Chondrocyte (in vitro differentiated cells): Measurements from ENCODE around the gene LEMD3. TPM values are rescaled to one million over a fixed set of nuclear protein-coding genes. Genes with fewer than 3 reads are reported as not detected.

ENCODE experiments used
- DNase-seq: peaks from one replicate; pipeline ENCODE4 v3.0.0; 2021; ENCODE audit warnings: mixed read lengths, low spot score
- H3K27ac Mint-ChIP-seq: one replicate; pipeline ENCODE4 v1.8.0; 2021; ENCODE audit warnings: mild to moderate bottlenecking, moderate library complexity, mixed read lengths; ENCODE audit not compliant: unreplicated experiment
- H3K27me3 Mint-ChIP-seq: 2 replicates; pipeline ENCODE4 v1.8.0; 2021; ENCODE audit warnings: low read depth, mixed read lengths
- H3K36me3 Mint-ChIP-seq: 2 replicates; pipeline ENCODE4 v1.8.0; 2021; ENCODE audit warnings: low read depth, mixed read lengths
- H3K4me1 Mint-ChIP-seq: 2 replicates; pipeline ENCODE4 v1.8.0; 2021; ENCODE audit warnings: low read depth, mild to moderate bottlenecking, mixed read lengths
- H3K4me3 Mint-ChIP-seq: one replicate; pipeline ENCODE4 v1.8.0; 2021; ENCODE audit warnings: mild to moderate bottlenecking, moderate library complexity, mixed read lengths; ENCODE audit not compliant: unreplicated experiment
- H3K9me3 Mint-ChIP-seq: 2 replicates; pipeline ENCODE4 v1.8.0; 2021; ENCODE audit warnings: low read depth, mixed read lengths
- CTCF ChIP-seq: fragments of 200-600 bp; sonication (generic); IDR thresholded peaks from 2 replicates; pipeline ENCODE4 v1.5.0; 2021; ENCODE audit warnings: antibody characterized with exemption, mild to moderate bottlenecking, moderate library complexity
- total RNA-seq: library from RNA; stranded (reverse); gene quantifications from 3 replicates; pipeline ENCODE4 v1.2.1, GENCODE V29; 2021

The LEMD3 gene
- total RNA-seq, 1 donor from 2014 or later, result 21.8 TPM

DNA sequence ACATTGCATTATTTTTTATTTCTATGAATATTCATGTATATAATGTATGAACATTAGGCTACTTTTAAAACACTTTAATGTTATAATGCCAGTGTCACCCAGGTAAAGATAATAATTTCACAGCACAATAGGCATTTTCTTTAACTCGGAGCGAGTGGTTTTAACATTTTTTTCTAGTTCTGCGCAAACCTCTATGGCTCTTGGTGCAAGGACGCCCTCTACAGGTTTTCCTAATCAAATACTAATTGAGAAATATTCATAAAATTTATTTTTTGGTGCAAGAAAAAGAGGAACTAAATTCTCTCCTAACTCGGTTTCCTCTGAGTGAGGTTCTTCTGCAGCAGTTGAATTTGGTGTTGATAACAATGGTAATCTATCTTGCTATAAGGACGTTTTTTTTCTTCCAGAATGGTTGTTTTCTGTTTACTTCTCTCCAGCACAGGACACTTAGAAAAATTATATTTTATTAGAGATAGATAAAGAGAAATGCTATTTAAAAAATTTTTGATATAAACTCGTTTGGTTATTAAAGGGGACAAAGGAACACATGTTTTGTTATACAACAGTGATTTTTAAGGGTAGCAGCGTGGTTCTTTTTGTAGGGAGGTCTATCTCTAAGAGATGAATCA, 45.8 kb upstream of the LEMD3 start:
- no peaks in the 10 kb centered on the region for H3K9me3 Mint-ChIP-seq
- DNase-seq, result no peak

DNA sequence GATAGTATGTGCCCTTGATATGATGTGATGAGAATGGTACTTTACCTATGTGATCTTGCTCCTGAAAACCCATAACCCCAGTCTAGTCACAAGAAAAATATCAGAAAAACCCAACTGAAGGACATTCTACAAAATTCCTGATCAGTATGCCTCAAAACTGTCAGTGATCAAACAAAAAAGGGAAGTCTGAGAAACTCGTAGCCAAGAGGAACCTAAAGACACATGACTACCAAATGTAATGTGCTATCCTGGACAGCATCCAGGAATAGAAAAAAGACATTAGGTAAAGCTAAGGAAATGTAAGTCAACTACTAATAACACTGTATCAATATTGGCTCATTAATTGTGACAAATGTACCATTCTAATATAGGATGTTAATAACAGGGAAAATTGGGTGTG, 44.1 kb upstream of the LEMD3 start:
- Mint-ChIP-seq H3K4me3 (no peak overlapping the region), H3K27me3 (peaks cover 39% of the 10 kb centered on the region), H3K4me1 (peaks cover 4% of the 10 kb centered on the region), H3K36me3 (no peaks in the 10 kb centered on the region), H3K27ac (no peak overlapping the region), H3K9me3 (no peaks in the 10 kb centered on the region)
- DNase-seq, result no peak
- no peak for TF ChIP-seq CTCF

More for the DNA sequence above, 45.8 kb upstream of the LEMD3 start:
- Mint-ChIP-seq H3K4me1 (peaks cover 4% of the 10 kb centered on the region), H3K4me3 (no peak overlapping the region), H3K27me3 (peaks cover 39% of the 10 kb centered on the region), H3K27ac (no peak overlapping the region), H3K36me3 (no peaks in the 10 kb centered on the region)
- peak; percentile 88 for TF ChIP-seq CTCF

DNA sequence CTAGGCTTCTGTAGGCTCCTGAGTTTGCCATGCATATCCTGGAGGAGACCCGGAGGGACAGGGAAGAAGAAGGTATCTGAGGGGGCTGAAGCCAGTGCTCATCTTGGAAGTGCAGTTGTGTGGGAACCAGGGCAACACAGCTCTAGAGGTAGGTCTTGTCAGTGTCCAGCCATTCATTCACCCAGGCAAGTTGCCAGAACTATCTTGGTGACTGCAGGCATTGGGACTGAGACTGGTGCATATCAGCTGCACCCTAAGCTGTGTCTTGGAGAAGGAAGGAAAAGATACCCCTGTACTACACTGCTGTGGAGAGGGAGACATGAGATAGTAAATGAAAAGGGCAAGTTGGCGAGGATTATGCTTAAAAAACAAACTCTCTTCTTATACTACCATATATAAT, 43.4 kb upstream of the LEMD3 start:
- no peak for TF ChIP-seq CTCF
- DNase-seq, result no peak
- H3K4me3 Mint-ChIP-seq, result no peak overlapping the region
- no peak overlapping the region for H3K27ac Mint-ChIP-seq
- H3K9me3 Mint-ChIP-seq, result no peaks in the 10 kb centered on the region
- H3K27me3 Mint-ChIP-seq, result peaks cover 37% of the 10 kb centered on the region
- no peaks in the 10 kb centered on the region for H3K36me3 Mint-ChIP-seq
- H3K4me1 Mint-ChIP-seq, result peaks cover 4% of the 10 kb centered on the region

DNA sequence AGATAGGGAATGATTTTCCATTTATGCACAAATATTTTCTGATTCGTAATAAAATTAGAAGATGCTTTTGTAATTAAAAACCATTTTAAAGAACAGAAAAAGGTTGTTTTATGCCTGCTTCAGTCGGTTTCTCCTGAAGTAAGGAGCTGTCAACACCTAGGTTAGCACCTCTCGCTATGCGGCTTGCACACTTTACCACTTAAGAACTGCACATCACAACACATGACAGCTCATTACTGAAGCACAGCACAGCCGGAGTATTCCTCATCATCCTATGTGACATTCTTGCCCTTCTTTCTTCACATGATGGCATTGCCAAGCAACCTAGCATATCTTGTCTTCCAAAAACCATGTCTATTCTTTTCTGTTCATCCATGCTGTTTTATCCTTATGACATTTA, 42.9 kb upstream of the LEMD3 start:
- no peaks in the 10 kb centered on the region for H3K36me3 Mint-ChIP-seq

DNA sequence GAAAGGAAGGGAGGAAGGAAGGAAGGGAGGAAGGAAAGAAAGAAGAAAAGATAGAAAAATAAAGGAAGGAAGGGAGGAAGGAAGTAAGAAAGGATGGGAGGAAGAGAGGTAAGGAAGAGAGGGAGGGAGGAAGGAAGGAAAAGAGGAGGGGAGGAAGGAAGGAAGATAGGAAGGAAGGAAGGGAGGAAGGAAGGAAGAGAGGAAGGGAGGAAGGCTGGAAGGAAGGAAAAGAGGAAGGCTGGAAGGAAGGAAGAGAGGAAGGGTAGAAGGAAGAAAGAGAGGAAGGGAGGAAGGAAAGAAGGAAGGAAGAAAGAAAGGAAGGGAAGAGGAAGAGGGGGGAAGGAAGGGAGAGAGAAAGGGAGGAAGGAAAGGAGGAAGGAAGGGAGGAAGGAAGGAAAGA, 35.5 kb upstream of the LEMD3 start:
- Mint-ChIP-seq H3K4me3 (no peak overlapping the region), H3K27me3 (peaks cover 51% of the 10 kb centered on the region), H3K4me1 (no peaks in the 10 kb centered on the region), H3K27ac (no peak overlapping the region), H3K36me3 (peaks cover 4% of the 10 kb centered on the region), H3K9me3 (peaks cover 9% of the 10 kb centered on the region)
- DNase-seq, result no peak
- no peak for TF ChIP-seq CTCF

More for the DNA sequence above, 42.9 kb upstream of the LEMD3 start:
- Mint-ChIP-seq H3K27ac (no peak overlapping the region), H3K4me1 (peaks cover 4% of the 10 kb centered on the region), H3K4me3 (no peak overlapping the region), H3K27me3 (peaks cover 40% of the 10 kb centered on the region), H3K9me3 (no peaks in the 10 kb centered on the region)
- no peak for DNase-seq
- TF ChIP-seq CTCF, result no peak
